GM12878 (cell line): ENCODE measurements around the gene ZPBP2. TPM values are rescaled to one million over a fixed set of nuclear protein-coding genes. Genes with fewer than 3 reads are reported as not detected.

ENCODE experiments used
- ATAC-seq: fragments of 200-7000 bp; cut with Tn5 transposase; 3 replicates; pipeline ENCODE4 v1.9.1; 2020; ENCODE audit warnings: mild to moderate bottlenecking, moderate library complexity
- BruUV-seq: library from RNA; stranded (reverse); fragments of 400-500 nt; replicated peaks from 2 replicates; lab custom pipeline; 2021; lab: Mats Ljungman, UMichigan
- CTCF ChIA-PET: fragments of 300-600 bp; sonication (Branson Sonifier 250); formaldehyde crosslinking; extraction: SDS; loops from one replicate; lab custom pipeline; 2021; ENCODE audit warnings: inconsistent platforms; lab: Yijun Ruan, JAX
- POLR2A ChIA-PET: fragments of 350-600 bp; formaldehyde crosslinking; extraction: SDS; loops from one replicate; lab custom pipeline; 2021; ENCODE audit warnings: inconsistent platforms; lab: Charles Lee
- RAD21 ChIA-PET: fragments of 300-600 bp; sonication (Branson Sonifier 250); formaldehyde crosslinking; loops from one replicate; lab custom pipeline; 2023; ENCODE audit warnings: antibody characterized with exemption; ENCODE audit not compliant: unreplicated experiment; lab: Charles Lee
- SMC1A ChIA-PET: fragments of 300-600 bp; sonication (Branson Sonifier 250); formaldehyde crosslinking; loops from one replicate; lab custom pipeline; 2023; ENCODE audit not compliant: unreplicated experiment, uncharacterized antibody; lab: Charles Lee
- DNase-seq: peaks from one replicate; pipeline ENCODE4 v3.0.0-alpha.2; 2011; ENCODE audit warnings: low read depth, low spot score
- FAIRE-seq: peaks from 3 replicates; lab custom pipeline; 2011; peaks lifted over from hg19 to GRCh38; lab: Jason Lieb, UNC
- H2AFZ ChIP-seq: 2 replicates; pipeline ENCODE4 v1.6.0; 2011; ENCODE audit warnings: low read depth, low read length, control low read depth; ENCODE audit not compliant: control insufficient read depth
- H3K27ac ChIP-seq: 2 replicates; pipeline ENCODE4 v1.5.1; 2011; ENCODE audit warnings: control low read depth; ENCODE audit not compliant: control insufficient read depth, insufficient read depth
- H3K27me3 ChIP-seq, 2 experiments: replicated peaks in 1 of 2; 2 replicates each; pipeline versions ENCODE4 v1.6.0 to v1.6.1; 2011; ENCODE audit warnings: low read length in 1 of 2; ENCODE audit not compliant: control insufficient read depth in 2 of 2, insufficient read depth in 2 of 2
- H3K36me3 ChIP-seq, 2 experiments: 2 replicates each; pipeline ENCODE4 v1.5.1; 2011; ENCODE audit warnings: low read length in 1 of 2; ENCODE audit not compliant: control insufficient read depth in 2 of 2, insufficient read depth in 2 of 2
- H3K4me1 ChIP-seq: 2 replicates; pipeline ENCODE4 v1.6.1; 2011; ENCODE audit warnings: mild to moderate bottlenecking, low read length, moderate library complexity, mixed read lengths; ENCODE audit not compliant: control insufficient read depth, insufficient read depth
- H3K4me2 ChIP-seq: 2 replicates; pipeline ENCODE4 v1.6.0; 2011; ENCODE audit warnings: control low read depth; ENCODE audit not compliant: control insufficient read depth, insufficient read depth
- H3K4me3 ChIP-seq: fragments of 200-600 bp; sonication (generic); 2 replicates; pipeline ENCODE4 v1.5.1; 2016
- H3K79me2 ChIP-seq: 2 replicates; pipeline ENCODE4 v1.6.0; 2011; ENCODE audit warnings: low read length; ENCODE audit not compliant: control insufficient read depth, insufficient read depth
- H3K9ac ChIP-seq: 2 replicates; pipeline ENCODE4 v1.8.0; 2011; ENCODE audit warnings: low read length, control low read depth, mixed read lengths; ENCODE audit not compliant: control insufficient read depth, insufficient read depth
- H3K9me3 ChIP-seq: replicated peaks from 3 replicates; pipeline ENCODE4 v1.5.1; 2011; ENCODE audit warnings: mild to moderate bottlenecking, low read length; ENCODE audit not compliant: control insufficient read depth, insufficient read depth
- H4K20me1 ChIP-seq: 2 replicates; pipeline ENCODE4 v1.6.0; 2011; ENCODE audit not compliant: control insufficient read depth, insufficient read depth
- BCL3 ChIP-seq: IDR thresholded peaks from 2 replicates; pipeline ENCODE4 v1.6.1; 2011; ENCODE audit warnings: borderline replicate concordance, low read depth, mild to moderate bottlenecking, moderate library complexity, low read length; ENCODE audit not compliant: insufficient read depth, poor library complexity, severe bottlenecking
- CBFB ChIP-seq: IDR thresholded peaks from 2 replicates; pipeline ENCODE4 v1.6.1; 2016; ENCODE audit warnings: antibody characterized with exemption, low read depth
- CBX3 ChIP-seq: fragments of 200-600 bp; sonication (generic); IDR thresholded peaks from 2 replicates; pipeline ENCODE4 v1.6.1; 2016; ENCODE audit warnings: low read depth, borderline replicate concordance
- EP300 ChIP-seq, 2 experiments: fragments of 150-350 bp in 1 of 2; IDR thresholded peaks; 2 replicates each; pipeline ENCODE4 v1.6.1; 2011 to 2012; ENCODE audit warnings: low read depth in 2 of 2, low read length in 2 of 2, borderline replicate concordance in 1 of 2, improper control_type of control experiment in 1 of 2, inconsistent platforms in 1 of 2; ENCODE audit not compliant: control insufficient read depth in 1 of 2
- ESRRA ChIP-seq: IDR thresholded peaks from 2 replicates; pipeline ENCODE4 v1.6.1; 2012; ENCODE audit warnings: mild to moderate bottlenecking, low read length, improper control_type of control experiment
- KAT2A ChIP-seq: conservative IDR thresholded peaks from 2 replicates; pipeline ENCODE4 v1.6.1; 2011; ENCODE audit warnings: low read depth, low read length; ENCODE audit not compliant: control insufficient read depth
- RAD51 ChIP-seq: fragments of 450-650 bp; IDR thresholded peaks from 2 replicates; pipeline ENCODE4 v1.6.1; 2016; ENCODE audit warnings: moderate library complexity, mild to moderate bottlenecking, inconsistent platforms
- TCF12 ChIP-seq: IDR thresholded peaks from 2 replicates; pipeline ENCODE4 v1.6.1; 2011; ENCODE audit warnings: low read depth, mild to moderate bottlenecking, low read length
- WGBS: methylation state at CpG from one replicate; pipeline ENCODE4 v1.1.6; 2016; ENCODE audit warnings: low lambda C conversion rate; ENCODE audit not compliant: insufficient replicate concordance, insufficient coverage; ENCODE audit errors: missing lambda C conversion rate; 5-methylcytosine and 5-hydroxymethylcytosine counted together
- in situ Hi-C: fragments of 300-500 bp; cut with MboI; formaldehyde crosslinking; loops from 9 replicates; pipeline ENCODE4 v1.14.3; 2018; ENCODE audit warnings: mixed read lengths
- intact Hi-C: fragments of 100-400 bp; cut with micrococcal nuclease; formaldehyde crosslinking; loops from one replicate; pipeline ENCODE4 v1.14.2; 2022; ENCODE audit not compliant: unreplicated experiment
- polyA plus RNA-seq, 11 experiments: library from polyadenylated mRNA; depleted of rRNA in 4 of 11; unstranded in 6 of 11; stranded (reverse) in 5 of 11; fragments of >200 nt; fragmentation: Nextera tagmentation in 4 of 11; fragmentation: Illumina TruSeq in 1 of 11; extraction: Ambion mirVana in 4 of 11; extraction: Trizol in 1 of 11; gene quantifications; 1 replicate in 1 of 11; 2 replicates in 10 of 11; pipeline versions ENCODE4 v1.2.1 to v1.2.3, GENCODE V29; 2011 to 2016; ENCODE audit warnings: inconsistent platforms in 2 of 11, missing spikeins in 2 of 11, low read depth in 1 of 11
- total RNA-seq, 4 experiments: library from RNA; depleted of rRNA in 3 of 4; stranded (reverse); fragments of >200 nt in 3 of 4; fragmentation: Illumina TruSeq in 1 of 4; extraction: Trizol in 1 of 4; gene quantifications; 2 replicates each; pipeline versions ENCODE4 v1.2.1 to v1.2.3, GENCODE V29; 2013 to 2021

The ZPBP2 gene
- total and polyA plus RNA-seq, 10 of the 15 experiments (the other 5 are each of a cell fraction or from before 2014, with no cell fraction given) = 0.33 to 1.0 (median 0.58) TPM

- H3K27ac ChIP-seq = peak overlapping the region; percentile 85
- 100% methylated on average over 6 of the region's 6 CpGs for WGBS
- ATAC-seq (no peak), FAIRE-seq (no peak), DNase-seq (no peak)
- H3K9ac ChIP-seq = no peak overlapping the region; the same call in none of the 2 replicates
- in situ Hi-C loops (no loop called here), intact Hi-C loops (no loop called here)
- ChIA-PET POLR2A (interaction anchor here (0.6 to 1.8 kb wide), 6 partner anchors 16 to 145 kb away, joined by 3 to 11 read pairs (median 6); no protein-coding TSS in a partner anchor), RAD21 (interaction anchor here (0.6 to 2.4 kb wide), 5 partner anchors 12 to 58 kb away, joined by 3 to 8 read pairs (median 3); partner anchors contain the start of gene IKZF3), CTCF (interaction anchor here (0.7 to 2.4 kb wide), 5 partner anchors 15 to 299 kb away, joined by 3 to 8 read pairs (median 4); no protein-coding TSS in a partner anchor), SMC1A (interaction anchor here (1.0 to 4.6 kb wide), 6 partner anchors 11 to 127 kb away, joined by 3 to 25 read pairs (median 4); no protein-coding TSS in a partner anchor)
- TF ChIP-seq BCL3 (no peak), EP300 (IDR thresholded peaks at IDR 0.05; ENCODE audit: borderline replicate concordance in 1 of 2, control insufficient read depth in 1 of 2, low read depth in 2 of 2, low read length in 2 of 2) (no peak), TCF12 (no peak), RAD51 (no peak), KAT2A (no peak), CBFB (no peak), CBX3 (no peak), ESRRA (no peak)
- H3K4me3 ChIP-seq = peak overlapping the region; percentile 10; the same call in 1 of the 2 replicates
- peaks cover 45% of the 10 kb centered on the region for H3K79me2 ChIP-seq
- BruUV-seq = no TSS peak
- H4K20me1 ChIP-seq = no peaks in the 10 kb centered on the region
- H3K9me3 ChIP-seq = no peaks in the 10 kb centered on the region; the same call in 2 of the 3 replicates
- H3K27me3 ChIP-seq = no peaks in the 10 kb centered on the region
- peaks cover 37% of the 10 kb centered on the region for H3K4me1 ChIP-seq
- peak overlapping the region; percentile 68; the same call in 1 of the 2 replicates for H3K4me2 ChIP-seq
- H2AFZ ChIP-seq = no peak overlapping the region
- peaks cover 15% of the 10 kb centered on the region in 2 experiments; a peak in 3 of 4 replicates for H3K36me3 ChIP-seq
These were observed 54.0 kb downstream of the ZPBP2 start for GRCh38 chr17:39922006-39922405.
